B cell (primary cell): ENCODE data around the gene PCSK4. TPM values are rescaled to one million over a fixed set of nuclear protein-coding genes. Genes with fewer than 3 reads are reported as not detected.

ENCODE experiments used
- ATAC-seq: fragments of 200-7000 bp; cut with Tn5 transposase; one replicate; pipeline ENCODE4 v1.10.0; 2021; ENCODE audit warnings: low read depth, mild to moderate bottlenecking, moderate number of reproducible peaks, moderate library complexity
- CTCF ChIA-PET: fragments of 350-600 bp; sonication (Branson Sonifier 250); formaldehyde crosslinking; loops from one replicate; lab custom pipeline; 2021; ENCODE audit warnings: antibody characterized with exemption, inconsistent platforms; lab: Charles Lee
- POLR2A ChIA-PET: fragments of 350-600 bp; sonication (Branson Sonifier 250); formaldehyde crosslinking; loops from one replicate; lab custom pipeline; 2021; ENCODE audit warnings: antibody characterized with exemption; lab: Charles Lee
- DNase-seq: peaks from one replicate; pipeline ENCODE4 v3.0.0; 2013
- H2AFZ ChIP-seq: 2 replicates; pipeline ENCODE4 v1.6.1; 2012; ENCODE audit warnings: mild to moderate bottlenecking, low read depth, low read length; ENCODE audit not compliant: insufficient read depth, poor library complexity, severe bottlenecking
- H3K27ac ChIP-seq, 2 donors: 1 replicate in 1 of 2; 2 replicates in 1 of 2; pipeline ENCODE4 v1.5.1; 2012 to 2013; ENCODE audit warnings: low read length in 2 of 2, mild to moderate bottlenecking in 2 of 2, moderate library complexity in 1 of 2
- H3K27me3 ChIP-seq, 4 experiments: fragments of 200-600 bp in 1 of 4; sonication (generic) in 1 of 4; replicated peaks in 1 of 4; 1 replicate in 2 of 4; 2 replicates in 2 of 4; pipeline versions ENCODE4 v1.6.1 to v1.7.0; 2013 to 2016; ENCODE audit warnings: low read length in 3 of 4, mild to moderate bottlenecking in 2 of 4, mixed read lengths in 1 of 4, moderate library complexity in 1 of 4; ENCODE audit not compliant: insufficient read depth in 4 of 4, control insufficient read depth in 3 of 4; ENCODE audit errors: control extremely low read depth in 1 of 4
- H3K36me3 ChIP-seq, 2 experiments: replicated peaks in 1 of 2; 1 replicate in 1 of 2; 2 replicates in 1 of 2; pipeline versions ENCODE4 v1.6.1 to v1.7.1; 2013; ENCODE audit warnings: low read length in 1 of 2; ENCODE audit not compliant: insufficient read depth in 2 of 2, control insufficient read depth in 1 of 2; ENCODE audit errors: control extremely low read depth in 1 of 2, extremely low read depth in 1 of 2
- H3K4me1 ChIP-seq, 2 donors: fragments of 200-600 bp in 1 of 2; sonication (generic) in 1 of 2; 1 replicate in 1 of 2; 2 replicates in 1 of 2; pipeline versions ENCODE4 v1.5.1 to v1.6.1; 2013 to 2017; ENCODE audit warnings: low read length in 2 of 2; ENCODE audit not compliant: control insufficient read depth in 2 of 2, insufficient read depth in 2 of 2
- H3K4me2 ChIP-seq: replicated peaks from 2 replicates; pipeline ENCODE3; 2012; ENCODE audit warnings: mild to moderate bottlenecking, low read depth, low read length; ENCODE audit not compliant: poor library complexity, severe bottlenecking
- H3K4me3 ChIP-seq, 5 experiments: fragments of 200-600 bp in 1 of 5; sonication (generic) in 1 of 5; 1 replicate in 3 of 5; 2 replicates in 2 of 5; pipeline versions ENCODE4 v1.5.1 to v1.7.0; 2011 to 2016; ENCODE audit warnings: low read length in 4 of 5, mild to moderate bottlenecking in 4 of 5, low read depth in 2 of 5, control low read depth in 1 of 5, moderate library complexity in 1 of 5; ENCODE audit not compliant: insufficient read depth in 1 of 5; ENCODE audit errors: control extremely low read depth in 1 of 5, extremely low read depth in 1 of 5
- H3K79me2 ChIP-seq: fragments of 200-600 bp; sonication (generic); one replicate; pipeline ENCODE4 v1.6.0; 2016; ENCODE audit warnings: low read length; ENCODE audit not compliant: control insufficient read depth, insufficient read depth
- H3K9ac ChIP-seq: fragments of 200-600 bp; sonication (generic); 2 replicates; pipeline ENCODE4 v1.6.1; 2017; ENCODE audit warnings: mild to moderate bottlenecking, low read length, moderate library complexity
- H3K9me3 ChIP-seq, 3 donors: one replicate each; pipeline versions ENCODE4 v1.6.1 to v1.7.1; 2013; ENCODE audit warnings: low read length in 2 of 3; ENCODE audit not compliant: control insufficient read depth in 2 of 3, insufficient read depth in 1 of 3; ENCODE audit errors: control extremely low read depth in 1 of 3
- H4K20me1 ChIP-seq: 2 replicates; pipeline ENCODE4 v1.6.0; 2012; ENCODE audit warnings: mild to moderate bottlenecking, low read length; ENCODE audit not compliant: insufficient read depth, control insufficient read depth, poor library complexity, severe bottlenecking
- H3K27ac Mint-ChIP-seq: one replicate; pipeline ENCODE4 v1.8.0; 2021; ENCODE audit warnings: mixed read lengths
- H3K27me3 Mint-ChIP-seq: one replicate; pipeline ENCODE4 v1.8.0; 2021; ENCODE audit warnings: mixed read lengths
- H3K4me1 Mint-ChIP-seq: one replicate; pipeline ENCODE4 v1.8.0; 2021; ENCODE audit warnings: mixed read lengths
- H3K4me3 Mint-ChIP-seq: one replicate; pipeline ENCODE4 v1.8.0; 2021; ENCODE audit warnings: mixed read lengths
- H3K9me3 Mint-ChIP-seq: one replicate; pipeline ENCODE4 v1.8.0; 2022; ENCODE audit warnings: mixed read lengths; ENCODE audit not compliant: insufficient read depth
- CTCF ChIP-seq: fragments of 200-600 bp; IDR thresholded peaks from one replicate; pipeline ENCODE4 v1.8.0; 2022; ENCODE audit warnings: antibody characterized with exemption, mild to moderate bottlenecking
- EZH2 ChIP-seq: IDR thresholded peaks from 2 replicates; pipeline ENCODE4 v1.6.1; 2012; ENCODE audit warnings: borderline replicate concordance, low read depth, mild to moderate bottlenecking, moderate library complexity, low read length; ENCODE audit not compliant: insufficient read depth, poor library complexity, severe bottlenecking
- WGBS: methylation state at CpG from one replicate; pipeline ENCODE4 v1.1.5; 2013; ENCODE audit warnings: missing lambda C conversion rate; ENCODE audit not compliant: insufficient coverage; 5-methylcytosine and 5-hydroxymethylcytosine counted together
- intact Hi-C: fragments of 100-400 bp; cut with micrococcal nuclease; formaldehyde crosslinking; loops from one replicate; pipeline ENCODE4 v1.10.0; 2022
- polyA plus RNA-seq: library from polyadenylated mRNA; depleted of rRNA; stranded (reverse); fragments of >200 nt; gene quantifications from 2 replicates; pipeline ENCODE4 v1.2.3, GENCODE V29; 2012
- total RNA-seq, 2 donors: library from RNA; stranded (reverse); fragments of 120-200 nt in 1 of 2; gene quantifications; 1 replicate in 1 of 2; 2 replicates in 1 of 2; pipeline versions ENCODE4 v1.2.3 to v1.2.4, GENCODE V29; 2013 to 2022

The PCSK4 gene
- total and polyA plus RNA-seq, 2 donors (not counting 1 experiment from before 2014, with no cell fraction given) = 1.1 to 1.3 TPM

GRCh38 chr19:1434577-1435060, 55.5 kb downstream of the PCSK4 start:
- Histone ChIP-seq H3K4me2 (no peak overlapping the region), H4K20me1 (peaks cover 58% of the 10 kb centered on the region), H3K9ac (no peak overlapping the region), H3K27ac (no peak overlapping the region), H3K27me3 (no peaks in the 10 kb centered on the region), H2AFZ (no peak overlapping the region), H3K36me3 (peaks cover 0 to 51% of the 10 kb centered on the region in 2 experiments), H3K4me1 (peaks cover 6 to 14% of the 10 kb centered on the region in 2 donors), H3K4me3 (no peak overlapping the region), H3K9me3 (no peaks in the 10 kb centered on the region), H3K79me2 (peaks cover 40% of the 10 kb centered on the region)
- 95% methylated on average over 27 of the region's 39 CpGs for WGBS
- ATAC-seq (no peak), DNase-seq (no peak)
- no peak for TF ChIP-seq EZH2
- no peak for TF ChIP-seq CTCF
- H3K9me3 Mint-ChIP-seq = no peaks in the 10 kb centered on the region
- H3K4me1 Mint-ChIP-seq = peaks cover 8% of the 10 kb centered on the region
- H3K27ac Mint-ChIP-seq = no peak overlapping the region
- H3K4me3 Mint-ChIP-seq = no peak overlapping the region
- CTCF ChIA-PET = interaction anchor here (1.3 kb wide), 1 partner anchor 190 kb away, joined by 3 read pairs; no protein-coding TSS in a partner anchor
- no peaks in the 10 kb centered on the region for H3K27me3 Mint-ChIP-seq
- intact Hi-C loops = no loop called here
- POLR2A ChIA-PET = no interaction called here

DNA sequence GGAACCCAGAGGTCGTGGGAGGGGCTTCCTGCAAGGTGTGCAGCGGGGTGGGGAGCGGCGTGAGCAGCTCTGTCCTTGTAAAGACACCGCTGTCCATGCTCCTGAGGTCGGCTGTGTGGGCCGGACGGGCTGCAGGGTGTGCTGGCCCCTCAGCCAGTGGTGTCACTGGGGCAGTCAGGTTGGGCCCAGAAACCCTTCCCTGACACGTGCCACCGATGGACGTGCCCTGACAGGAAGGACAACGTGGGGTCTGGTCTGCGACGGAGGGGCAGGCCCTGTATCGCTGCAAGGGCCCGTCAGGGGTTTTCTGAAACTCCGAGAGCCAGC, 56.1 kb downstream of the PCSK4 start:
- Mint-ChIP-seq H3K4me3 (no peak overlapping the region), H3K9me3 (no peaks in the 10 kb centered on the region), H3K27me3 (no peaks in the 10 kb centered on the region), H3K4me1 (peaks cover 5% of the 10 kb centered on the region), H3K27ac (no peak overlapping the region)
- H4K20me1 ChIP-seq = peaks cover 52% of the 10 kb centered on the region
- TF ChIP-seq EZH2 (no peak), CTCF (no peak)
- intact Hi-C loops = no loop called here
- DNase-seq = no peak
- ChIA-PET POLR2A (no interaction called here), CTCF (interaction anchor here (1.3 kb wide), 1 partner anchor 189 kb away, joined by 3 read pairs; no protein-coding TSS in a partner anchor)
- no peaks in the 10 kb centered on the region for H3K27me3 ChIP-seq
- WGBS = 94% methylated on average over 17 of the region's 17 CpGs
- H3K9ac ChIP-seq = no peak overlapping the region
- H3K4me1 ChIP-seq = peaks cover under 1 to 8% of the 10 kb centered on the region in 2 donors
- no peaks in the 10 kb centered on the region for H3K9me3 ChIP-seq
- no peak overlapping the region for H3K4me2 ChIP-seq
- H3K36me3 ChIP-seq = peaks cover 0 to 53% of the 10 kb centered on the region in 2 experiments
- no peak overlapping the region for H3K27ac ChIP-seq
- H3K4me3 ChIP-seq = no peak overlapping the region
- H2AFZ ChIP-seq = no peak overlapping the region
- peaks cover 34% of the 10 kb centered on the region for H3K79me2 ChIP-seq
- ATAC-seq = no peak
